CD4-positive, alpha-beta memory T cell (primary cell): ENCODE measurements around the gene TCERG1L. TPM values are rescaled to one million over a fixed set of nuclear protein-coding genes. Genes with fewer than 3 reads are reported as not detected.
"Not testable (repeated sequence)": the region's sequence is repeated elsewhere in the genome, so short reads cannot be mapped to it uniquely, and the experiment has no call there.

Experiments
- CTCF ChIA-PET: fragments of 350-600 bp; sonication (Branson Sonifier 250); formaldehyde crosslinking; loops from one replicate; lab custom pipeline; 2021; ENCODE audit warnings: inconsistent platforms; ENCODE audit not compliant: partially characterized antibody; lab: Charles Lee
- POLR2A ChIA-PET: fragments of 350-600 bp; sonication (Branson Sonifier 250); formaldehyde crosslinking; loops from one replicate; lab custom pipeline; 2021; ENCODE audit not compliant: partially characterized antibody; lab: Charles Lee
- DNase-seq, 5 donors: peaks; one replicate each; pipeline versions ENCODE4 v3.0.0 to v3.0.0-alpha.2; 2020 to 2022; ENCODE audit warnings: mixed read lengths in 1 of 5
- H3K27ac ChIP-seq: one replicate; pipeline ENCODE4 v1.7.0; 2013; ENCODE audit warnings: low read depth, low read length
- H3K27me3 ChIP-seq: 2 replicates; pipeline ENCODE4 v1.7.0; 2013; ENCODE audit warnings: mild to moderate bottlenecking, low read length, moderate library complexity; ENCODE audit not compliant: insufficient read depth
- H3K36me3 ChIP-seq: 2 replicates; pipeline ENCODE4 v1.7.0; 2013; ENCODE audit warnings: mild to moderate bottlenecking, low read length, moderate library complexity; ENCODE audit not compliant: insufficient read depth
- H3K4me1 ChIP-seq: 2 replicates; pipeline ENCODE4 v1.7.0; 2013; ENCODE audit warnings: mild to moderate bottlenecking, low read length, moderate library complexity; ENCODE audit not compliant: insufficient read depth
- H3K4me3 ChIP-seq, 2 donors: one replicate each; pipeline ENCODE4 v1.7.0; 2013; ENCODE audit warnings: low read length in 2 of 2, mild to moderate bottlenecking in 1 of 2
- H3K9me3 ChIP-seq, 2 donors: one replicate each; pipeline ENCODE4 v1.7.0; 2013; ENCODE audit warnings: low read length in 2 of 2, control low read depth in 1 of 2; ENCODE audit not compliant: control insufficient read depth in 1 of 2
- H3K27ac Mint-ChIP-seq, 7 donors: one replicate each; pipeline ENCODE4 v1.8.0; 2020 to 2021; ENCODE audit warnings: mixed read lengths in 7 of 7, mild to moderate bottlenecking in 6 of 7, inconsistent platforms in 3 of 7, moderate library complexity in 3 of 7
- H3K27me3 Mint-ChIP-seq, 2 donors: one replicate each; pipeline ENCODE4 v1.8.0; 2020 to 2021; ENCODE audit warnings: mixed read lengths in 2 of 2
- H3K36me3 Mint-ChIP-seq, 2 donors: one replicate each; pipeline ENCODE4 v1.8.0; 2020 to 2021; ENCODE audit warnings: mixed read lengths in 2 of 2, inconsistent platforms in 1 of 2, mild to moderate bottlenecking in 1 of 2
- H3K4me1 Mint-ChIP-seq, 4 donors: one replicate each; pipeline ENCODE4 v1.8.0; 2020 to 2021; ENCODE audit warnings: mixed read lengths in 4 of 4, mild to moderate bottlenecking in 1 of 4
- H3K4me3 Mint-ChIP-seq, 8 donors: one replicate each; pipeline ENCODE4 v1.8.0; 2020 to 2021; ENCODE audit warnings: mixed read lengths in 8 of 8, mild to moderate bottlenecking in 7 of 8, moderate library complexity in 6 of 8, inconsistent platforms in 3 of 8
- H3K9me3 Mint-ChIP-seq, 8 donors: one replicate each; pipeline ENCODE4 v1.8.0; 2020 to 2021; ENCODE audit warnings: mixed read lengths in 8 of 8, mild to moderate bottlenecking in 5 of 8, inconsistent platforms in 3 of 8, moderate library complexity in 1 of 8
- intact Hi-C: fragments of 100-400 bp; cut with micrococcal nuclease; formaldehyde crosslinking; loops from one replicate; pipeline ENCODE4 v1.15.1; 2023
- polyA plus RNA-seq, 2 donors: library from polyadenylated mRNA; unstranded; fragments of 300-500 nt; fragmentation: Illumina TruSeq; gene quantifications; one replicate each; pipeline ENCODE4 v1.2.3, GENCODE V29; 2021
- total RNA-seq, 2 experiments: library from RNA; stranded (reverse); gene quantifications; one replicate each; pipeline ENCODE4 v1.2.3, GENCODE V29; 2021

The TCERG1L gene
- total and polyA plus RNA-seq, 4 experiments from 2014 or later, result not detected

GRCh38 chr10:131176324-131176723, 135.2 kb downstream of the TCERG1L start:
- H3K4me3 ChIP-seq, H3K27me3 Mint-ChIP-seq, H3K36me3 Mint-ChIP-seq, H3K9me3 Mint-ChIP-seq, DNase-seq, H3K9me3 ChIP-seq, CTCF ChIA-PET, POLR2A ChIA-PET, intact Hi-C loops, H3K36me3 ChIP-seq, H3K4me3 Mint-ChIP-seq, H3K27ac ChIP-seq, H3K27ac Mint-ChIP-seq, H3K4me1 ChIP-seq, H3K4me1 Mint-ChIP-seq, H3K27me3 ChIP-seq: not testable (repeated sequence)

GRCh38 chr10:131175891-131176290, 135.6 kb downstream of the TCERG1L start:
- POLR2A ChIA-PET, result no interaction called here
- Histone ChIP-seq H3K36me3 (no peaks in the 10 kb centered on the region), H3K27ac (no peak overlapping the region), H3K4me1 (no peaks in the 10 kb centered on the region), H3K4me3 (no peak overlapping the region), H3K9me3 (no peaks in the 10 kb centered on the region), H3K27me3 (no peaks in the 10 kb centered on the region)
- DNase-seq, result no peak
- intact Hi-C loops, result no loop called here
- no peaks in the 10 kb centered on the region for H3K36me3 Mint-ChIP-seq
- H3K4me3 Mint-ChIP-seq, result no peak overlapping the region
- no peaks in the 10 kb centered on the region for H3K27me3 Mint-ChIP-seq
- H3K9me3 Mint-ChIP-seq, result peaks cover 0 to 2% (median 0%) of the 10 kb centered on the region in 8 donors
- CTCF ChIA-PET, result no interaction called here
- no peaks in the 10 kb centered on the region for H3K4me1 Mint-ChIP-seq
- no peak overlapping the region for H3K27ac Mint-ChIP-seq

GRCh38 chr10:131174651-131175540, 136.6 kb downstream of the TCERG1L start:
- no peak overlapping the region for H3K4me3 Mint-ChIP-seq
- Histone ChIP-seq H3K36me3 (no peaks in the 10 kb centered on the region), H3K27me3 (no peaks in the 10 kb centered on the region), H3K9me3 (no peaks in the 10 kb centered on the region), H3K4me3 (no peak overlapping the region), H3K27ac (no peak overlapping the region), H3K4me1 (no peaks in the 10 kb centered on the region)
- no peak overlapping the region for H3K27ac Mint-ChIP-seq
- H3K27me3 Mint-ChIP-seq, result no peaks in the 10 kb centered on the region
- DNase-seq, result no peak
- H3K9me3 Mint-ChIP-seq, result peaks cover 0 to 2% (median 0%) of the 10 kb centered on the region in 8 donors
- H3K36me3 Mint-ChIP-seq, result no peaks in the 10 kb centered on the region
- no peaks in the 10 kb centered on the region for H3K4me1 Mint-ChIP-seq
- intact Hi-C loops, result no loop called here
- ChIA-PET POLR2A (no interaction called here), CTCF (no interaction called here)

- H3K9me3 Mint-ChIP-seq, result peaks cover 0 to 2% (median 0%) of the 10 kb centered on the region in 8 donors
- no peak for DNase-seq
- H3K4me3 Mint-ChIP-seq, result no peak overlapping the region
- no peak overlapping the region for H3K27ac Mint-ChIP-seq
- no peaks in the 10 kb centered on the region for H3K4me1 Mint-ChIP-seq
- ChIA-PET POLR2A (no interaction called here), CTCF (no interaction called here)
- Histone ChIP-seq H3K27me3 (no peaks in the 10 kb centered on the region), H3K36me3 (no peaks in the 10 kb centered on the region), H3K9me3 (no peaks in the 10 kb centered on the region), H3K4me3 (no peak overlapping the region), H3K27ac (no peak overlapping the region), H3K4me1 (no peaks in the 10 kb centered on the region)
- intact Hi-C loops, result no loop called here
- no peaks in the 10 kb centered on the region for H3K27me3 Mint-ChIP-seq
- no peaks in the 10 kb centered on the region for H3K36me3 Mint-ChIP-seq
Measured at GRCh38 chr10:131174211-131174565, 137.3 kb downstream of the TCERG1L start.

GRCh38 chr10:131173484-131174210, 137.9 kb downstream of the TCERG1L start:
- Histone ChIP-seq H3K9me3 (no peaks in the 10 kb centered on the region), H3K4me1 (no peaks in the 10 kb centered on the region), H3K27ac (no peak overlapping the region), H3K27me3 (no peaks in the 10 kb centered on the region), H3K36me3 (no peaks in the 10 kb centered on the region), H3K4me3 (no peak overlapping the region)
- CTCF ChIA-PET, result no interaction called here
- Mint-ChIP-seq H3K4me1 (no peaks in the 10 kb centered on the region), H3K9me3 (peaks cover 0 to 2% (median 0%) of the 10 kb centered on the region in 8 donors), H3K27ac (no peak overlapping the region), H3K27me3 (no peaks in the 10 kb centered on the region), H3K36me3 (no peaks in the 10 kb centered on the region), H3K4me3 (no peak overlapping the region)
- DNase-seq, result no peak
- POLR2A ChIA-PET, result no interaction called here
- intact Hi-C loops, result no loop called here

- H3K4me1 ChIP-seq, result no peaks in the 10 kb centered on the region
- H3K27ac ChIP-seq, result no peak overlapping the region
- Mint-ChIP-seq H3K9me3 (peaks cover 0 to 2% (median 0%) of the 10 kb centered on the region in 8 donors), H3K27me3 (no peaks in the 10 kb centered on the region), H3K36me3 (no peaks in the 10 kb centered on the region), H3K4me3 (no peak overlapping the region), H3K4me1 (no peaks in the 10 kb centered on the region), H3K27ac (no peak overlapping the region)
- H3K9me3 ChIP-seq, result no peaks in the 10 kb centered on the region
- POLR2A ChIA-PET, result no interaction called here
- H3K27me3 ChIP-seq, result no peaks in the 10 kb centered on the region
- H3K4me3 ChIP-seq, result no peak overlapping the region
- H3K36me3 ChIP-seq, result no peaks in the 10 kb centered on the region
- DNase-seq, result no peak
- intact Hi-C loops, result no loop called here
- CTCF ChIA-PET, result no interaction called here
Measured at GRCh38 chr10:131172433-131172832, 139.1 kb downstream of the TCERG1L start.

GRCh38 chr10:131169146-131169545, 142.4 kb downstream of the TCERG1L start:
- intact Hi-C loops, result no loop called here
- no peak overlapping the region for H3K4me3 ChIP-seq
- no peak for DNase-seq

More at GRCh38 chr10:131169146-131169545, 142.4 kb downstream of the TCERG1L start:
- H3K4me3 Mint-ChIP-seq, result no peak overlapping the region
- peaks cover 0 to 1% (median 0%) of the 10 kb centered on the region in 8 donors for H3K9me3 Mint-ChIP-seq
- ChIA-PET POLR2A (no interaction called here), CTCF (no interaction called here)
- no peak overlapping the region for H3K27ac Mint-ChIP-seq
- no peaks in the 10 kb centered on the region for H3K27me3 Mint-ChIP-seq
- Histone ChIP-seq H3K36me3 (no peaks in the 10 kb centered on the region), H3K4me1 (no peaks in the 10 kb centered on the region), H3K27me3 (no peaks in the 10 kb centered on the region), H3K9me3 (no peaks in the 10 kb centered on the region), H3K27ac (no peak overlapping the region)
- no peaks in the 10 kb centered on the region for H3K36me3 Mint-ChIP-seq
- H3K4me1 Mint-ChIP-seq, result no peaks in the 10 kb centered on the region
